ENCODE results near the gene GAS6.

The GAS6 gene

GRCh38 chr13:113887700-113888201 is 23.9 kb upstream of the GAS6 start:
- Histone ChIP-seq H3K27me3 (ENCODE audit: low read depth, low read length) (no peaks in the 10 kb centered on the region), H3K4me3 (ENCODE audit: low read depth in 1 of 2, low read length in 2 of 2) (no peak overlapping the region), H3K27ac (ENCODE audit: low read length) (no peak overlapping the region), H3K4me1 (ENCODE audit: control insufficient read depth in 1 of 2, insufficient read depth in 2 of 2, low read length in 2 of 2) (peaks cover 0 to 11% of the 10 kb centered on the region in 2 donors), H3K36me3 (ENCODE audit: control insufficient read depth in 1 of 2, insufficient read depth in 2 of 2, low read length in 2 of 2) (no peaks in the 10 kb centered on the region), H3K9me3 (ENCODE audit: control insufficient read depth in 1 of 2, low read length in 2 of 2) (no peaks in the 10 kb centered on the region)

GRCh38 chr13:113886561-113887112 is 22.8 kb upstream of the GAS6 start:
- H3K36me3 ChIP-seq (ENCODE audit: control insufficient read depth in 1 of 2, insufficient read depth in 2 of 2, low read length in 2 of 2) = no peaks in the 10 kb centered on the region
- H3K4me3 ChIP-seq (ENCODE audit: low read depth in 1 of 2, low read length in 2 of 2) = no peak overlapping the region
- no peaks in the 10 kb centered on the region for H3K9me3 ChIP-seq (ENCODE audit: control insufficient read depth in 1 of 2, low read length in 2 of 2)
- H3K27ac ChIP-seq (ENCODE audit: low read length) = no peak overlapping the region
- peaks cover 0 to 11% of the 10 kb centered on the region in 2 donors for H3K4me1 ChIP-seq (ENCODE audit: control insufficient read depth in 1 of 2, insufficient read depth in 2 of 2, low read length in 2 of 2)
- no peaks in the 10 kb centered on the region for H3K27me3 ChIP-seq (ENCODE audit: low read depth, low read length)

- Histone ChIP-seq H3K4me1 (ENCODE audit: control insufficient read depth in 1 of 2, insufficient read depth in 2 of 2, low read length in 2 of 2) (peaks cover 0 to 11% of the 10 kb centered on the region in 2 donors), H3K27me3 (ENCODE audit: low read depth, low read length) (no peaks in the 10 kb centered on the region), H3K4me3 (ENCODE audit: low read depth in 1 of 2, low read length in 2 of 2) (no peak overlapping the region), H3K36me3 (ENCODE audit: control insufficient read depth in 1 of 2, insufficient read depth in 2 of 2, low read length in 2 of 2) (no peaks in the 10 kb centered on the region), H3K9me3 (ENCODE audit: control insufficient read depth in 1 of 2, low read length in 2 of 2) (no peaks in the 10 kb centered on the region), H3K27ac (ENCODE audit: low read length) (no peak overlapping the region)
These were observed 20.9 kb upstream of the GAS6 start for GRCh38 chr13:113884821-113885220.

GRCh38 chr13:113883921-113884804 is 20.3 kb upstream of the GAS6 start:
- H3K27ac ChIP-seq (ENCODE audit: low read length) = no peak overlapping the region
- no peaks in the 10 kb centered on the region for H3K36me3 ChIP-seq (ENCODE audit: control insufficient read depth in 1 of 2, insufficient read depth in 2 of 2, low read length in 2 of 2)
- no peak overlapping the region for H3K4me3 ChIP-seq (ENCODE audit: low read depth in 1 of 2, low read length in 2 of 2)
- H3K9me3 ChIP-seq (ENCODE audit: control insufficient read depth in 1 of 2, low read length in 2 of 2) = no peaks in the 10 kb centered on the region
- no peaks in the 10 kb centered on the region for H3K27me3 ChIP-seq (ENCODE audit: low read depth, low read length)
- H3K4me1 ChIP-seq (ENCODE audit: control insufficient read depth in 1 of 2, insufficient read depth in 2 of 2, low read length in 2 of 2) = peaks cover 0 to 14% of the 10 kb centered on the region in 2 donors

GRCh38 chr13:113883314-113883811 is 19.5 kb upstream of the GAS6 start:
- Histone ChIP-seq H3K27ac (ENCODE audit: low read length) (no peak overlapping the region), H3K9me3 (ENCODE audit: control insufficient read depth in 1 of 2, low read length in 2 of 2) (no peaks in the 10 kb centered on the region), H3K4me1 (ENCODE audit: control insufficient read depth in 1 of 2, insufficient read depth in 2 of 2, low read length in 2 of 2) (peaks cover 0 to 14% of the 10 kb centered on the region in 2 donors), H3K36me3 (ENCODE audit: control insufficient read depth in 1 of 2, insufficient read depth in 2 of 2, low read length in 2 of 2) (no peaks in the 10 kb centered on the region), H3K4me3 (ENCODE audit: low read depth in 1 of 2, low read length in 2 of 2) (no peak overlapping the region), H3K27me3 (ENCODE audit: low read depth, low read length) (no peaks in the 10 kb centered on the region)

- H3K4me3 ChIP-seq (ENCODE audit: low read depth in 1 of 2, low read length in 2 of 2) = no peak overlapping the region
- H3K27ac ChIP-seq (ENCODE audit: low read length) = no peak overlapping the region
- no peaks in the 10 kb centered on the region for H3K27me3 ChIP-seq (ENCODE audit: low read depth, low read length)
- no peaks in the 10 kb centered on the region for H3K9me3 ChIP-seq (ENCODE audit: control insufficient read depth in 1 of 2, low read length in 2 of 2)
- peaks cover 0 to 8% of the 10 kb centered on the region in 2 donors for H3K4me1 ChIP-seq (ENCODE audit: control insufficient read depth in 1 of 2, insufficient read depth in 2 of 2, low read length in 2 of 2)
- H3K36me3 ChIP-seq (ENCODE audit: control insufficient read depth in 1 of 2, insufficient read depth in 2 of 2, low read length in 2 of 2) = no peaks in the 10 kb centered on the region
These were observed 18.8 kb upstream of the GAS6 start for GRCh38 chr13:113882716-113883115.

- Histone ChIP-seq H3K36me3 (ENCODE audit: control insufficient read depth in 1 of 2, insufficient read depth in 2 of 2, low read length in 2 of 2) (no peaks in the 10 kb centered on the region), H3K9me3 (ENCODE audit: control insufficient read depth in 1 of 2, low read length in 2 of 2) (no peaks in the 10 kb centered on the region), H3K27me3 (ENCODE audit: low read depth, low read length) (no peaks in the 10 kb centered on the region), H3K4me3 (ENCODE audit: low read depth in 1 of 2, low read length in 2 of 2) (no peak overlapping the region), H3K4me1 (ENCODE audit: control insufficient read depth in 1 of 2, insufficient read depth in 2 of 2, low read length in 2 of 2) (peaks cover 0 to 3% of the 10 kb centered on the region in 2 donors), H3K27ac (ENCODE audit: low read length) (no peak overlapping the region)
These were observed 18.4 kb upstream of the GAS6 start for GRCh38 chr13:113882267-113882630.

- Histone ChIP-seq H3K36me3 (ENCODE audit: control insufficient read depth in 1 of 2, insufficient read depth in 2 of 2, low read length in 2 of 2) (no peaks in the 10 kb centered on the region), H3K27me3 (ENCODE audit: low read depth, low read length) (no peaks in the 10 kb centered on the region), H3K4me1 (ENCODE audit: control insufficient read depth in 1 of 2, insufficient read depth in 2 of 2, low read length in 2 of 2) (peaks cover 0 to 3% of the 10 kb centered on the region in 2 donors), H3K4me3 (ENCODE audit: low read depth in 1 of 2, low read length in 2 of 2) (no peak overlapping the region), H3K27ac (ENCODE audit: low read length) (no peak overlapping the region), H3K9me3 (ENCODE audit: control insufficient read depth in 1 of 2, low read length in 2 of 2) (no peaks in the 10 kb centered on the region)
These were observed 17.9 kb upstream of the GAS6 start for GRCh38 chr13:113881614-113882266.

GRCh38 chr13:113880651-113881611 is 17.1 kb upstream of the GAS6 start:
- H3K27ac ChIP-seq (ENCODE audit: low read length) = no peak overlapping the region
- H3K27me3 ChIP-seq (ENCODE audit: low read depth, low read length) = no peaks in the 10 kb centered on the region
- no peaks in the 10 kb centered on the region for H3K9me3 ChIP-seq (ENCODE audit: control insufficient read depth in 1 of 2, low read length in 2 of 2)
- peaks cover 0 to 3% of the 10 kb centered on the region in 2 donors for H3K4me1 ChIP-seq (ENCODE audit: control insufficient read depth in 1 of 2, insufficient read depth in 2 of 2, low read length in 2 of 2)
- no peak overlapping the region for H3K4me3 ChIP-seq (ENCODE audit: low read depth in 1 of 2, low read length in 2 of 2)
- H3K36me3 ChIP-seq (ENCODE audit: control insufficient read depth in 1 of 2, insufficient read depth in 2 of 2, low read length in 2 of 2) = no peaks in the 10 kb centered on the region

- H3K27ac ChIP-seq (ENCODE audit: low read length) = no peak overlapping the region
- no peaks in the 10 kb centered on the region for H3K27me3 ChIP-seq (ENCODE audit: low read depth, low read length)
- no peak overlapping the region for H3K4me3 ChIP-seq (ENCODE audit: low read depth in 1 of 2, low read length in 2 of 2)
- H3K4me1 ChIP-seq (ENCODE audit: control insufficient read depth in 1 of 2, insufficient read depth in 2 of 2, low read length in 2 of 2) = peaks cover 0 to 3% of the 10 kb centered on the region in 2 donors
- H3K9me3 ChIP-seq (ENCODE audit: control insufficient read depth in 1 of 2, low read length in 2 of 2) = no peaks in the 10 kb centered on the region
- no peaks in the 10 kb centered on the region for H3K36me3 ChIP-seq (ENCODE audit: control insufficient read depth in 1 of 2, insufficient read depth in 2 of 2, low read length in 2 of 2)
These were observed 15.9 kb upstream of the GAS6 start for GRCh38 chr13:113879494-113880360.
